GM12865 (cell line): Measurements from ENCODE around the gene CDH4.

Source experiments
- DNase-seq: peaks from one replicate; pipeline ENCODE4 v3.0.0; 2010; ENCODE audit warnings: low read depth
- H3K4me3 ChIP-seq: 2 replicates; pipeline ENCODE4 v1.5.1; 2011; ENCODE audit warnings: mild to moderate bottlenecking, low read depth, low read length, control low read depth
- CTCF ChIP-seq: IDR thresholded peaks from 2 replicates; pipeline ENCODE4 v1.5.1; 2011; ENCODE audit warnings: low read length, control low read depth, low read depth, inconsistent platforms; ENCODE audit not compliant: insufficient read depth; ENCODE audit errors: missing control alignments

The CDH4 gene

DNA sequence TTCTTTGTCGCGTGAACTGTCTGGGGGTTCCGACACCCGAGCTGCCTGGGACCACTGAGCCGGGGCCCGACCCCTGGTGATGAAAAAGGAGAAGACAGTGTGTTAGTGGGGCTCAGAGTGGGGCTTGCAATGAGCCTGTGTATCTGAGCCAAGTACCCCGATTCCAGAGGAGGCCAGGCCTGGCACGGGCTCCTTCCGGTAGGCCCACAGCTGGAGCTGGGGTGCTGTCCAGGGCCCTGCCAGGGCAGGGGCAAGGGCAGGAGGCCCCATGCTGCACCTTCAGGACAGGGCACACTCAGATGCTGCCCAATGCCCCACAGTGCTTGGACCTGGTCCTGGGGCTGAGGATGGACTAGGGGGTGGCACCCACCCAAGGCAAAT lies 724.2 kb downstream of the CDH4 start:
- TF ChIP-seq CTCF: no peak
- H3K4me3 ChIP-seq: no peak overlapping the region
- DNase-seq: no peak

GRCh38 chr20:61976644-61977418 lies 724.8 kb downstream of the CDH4 start:
- DNase-seq: no peak
- H3K4me3 ChIP-seq: no peak overlapping the region
- TF ChIP-seq CTCF: no peak

GRCh38 chr20:61977419-61977786 lies 725.3 kb downstream of the CDH4 start:
- no peak for TF ChIP-seq CTCF
- H3K4me3 ChIP-seq: no peak overlapping the region
- DNase-seq: no peak

GRCh38 chr20:61978491-61978890 lies 726.4 kb downstream of the CDH4 start:
- DNase-seq: no peak
- H3K4me3 ChIP-seq: no peak overlapping the region
- no peak for TF ChIP-seq CTCF

- no peak for TF ChIP-seq CTCF
- DNase-seq: no peak
- no peak overlapping the region for H3K4me3 ChIP-seq
Measured at GRCh38 chr20:61979090-61979489, 727.0 kb downstream of the CDH4 start.

- no peak for DNase-seq
- H3K4me3 ChIP-seq: no peak overlapping the region
- TF ChIP-seq CTCF: no peak
Measured at GRCh38 chr20:61979701-61980635, 727.9 kb downstream of the CDH4 start.
